H9 (cell line): ENCODE results near the gene POLN. TPM values are rescaled to one million over a fixed set of nuclear protein-coding genes. Genes with fewer than 3 reads are reported as not detected.
A peak's percentile ranks its signal among the peaks of the same experiment; 100 is the strongest.

Experiments
- DNase-seq: peaks from one replicate; pipeline ENCODE4 v3.0.0-alpha.2; 2017
- H2AFZ ChIP-seq: one replicate; pipeline ENCODE4 v1.6.1; 2013; ENCODE audit warnings: mild to moderate bottlenecking, low read length, control low read depth, moderate library complexity
- H2AK5ac ChIP-seq: 2 replicates; pipeline ENCODE4 v1.6.1; 2013; ENCODE audit warnings: low read length, control low read depth, mixed read lengths; ENCODE audit not compliant: insufficient read length
- H2BK120ac ChIP-seq: one replicate; pipeline ENCODE4 v1.6.1; 2013; ENCODE audit warnings: low read depth, mild to moderate bottlenecking, low read length, control low read depth, inconsistent platforms; ENCODE audit not compliant: poor library complexity, severe bottlenecking
- H2BK12ac ChIP-seq: 2 replicates; pipeline ENCODE4 v1.6.1; 2013; ENCODE audit warnings: low read length, control low read depth, mixed read lengths, low read depth; ENCODE audit not compliant: insufficient read length
- H2BK15ac ChIP-seq: 2 replicates; pipeline ENCODE4 v1.6.1; 2013; ENCODE audit warnings: low read depth, low read length, control low read depth
- H2BK20ac ChIP-seq: one replicate; pipeline ENCODE4 v1.6.1; 2013; ENCODE audit warnings: low read depth, mild to moderate bottlenecking, low read length, control low read depth, inconsistent platforms; ENCODE audit not compliant: poor library complexity, severe bottlenecking
- H2BK5ac ChIP-seq: 2 replicates; pipeline ENCODE4 v1.6.1; 2013; ENCODE audit warnings: low read length, control low read depth, mixed read lengths; ENCODE audit not compliant: insufficient read length
- H3K14ac ChIP-seq: 2 replicates; pipeline ENCODE4 v1.6.1; 2013; ENCODE audit warnings: low read length, control low read depth; ENCODE audit not compliant: insufficient read depth
- H3K18ac ChIP-seq: 2 replicates; pipeline ENCODE4 v1.6.1; 2013; ENCODE audit warnings: low read depth, mild to moderate bottlenecking, mixed read lengths, low read length, control low read depth; ENCODE audit not compliant: insufficient read length
- H3K23ac ChIP-seq: 2 replicates; pipeline ENCODE4 v1.6.1; 2013; ENCODE audit warnings: low read length, control low read depth, mixed read lengths, low read depth; ENCODE audit not compliant: insufficient read length
- H3K23me2 ChIP-seq: 2 replicates; pipeline ENCODE4 v1.6.1; 2013; ENCODE audit warnings: low read depth, mild to moderate bottlenecking, mixed read lengths, low read length, control low read depth; ENCODE audit not compliant: insufficient read length, poor library complexity, severe bottlenecking
- H3K27ac ChIP-seq: 2 replicates; pipeline ENCODE4 v1.5.1; 2013; ENCODE audit warnings: low read length, control low read depth, mixed read lengths, low read depth; ENCODE audit not compliant: insufficient read length
- H3K27me3 ChIP-seq: 2 replicates; pipeline ENCODE4 v1.6.1; 2013; ENCODE audit warnings: low read length, control low read depth, inconsistent platforms; ENCODE audit not compliant: insufficient read depth
- H3K4ac ChIP-seq: 2 replicates; pipeline ENCODE4 v1.6.1; 2013; ENCODE audit warnings: low read depth, mild to moderate bottlenecking, control low read depth, inconsistent platforms, low read length, moderate library complexity
- H3K4me1 ChIP-seq: 2 replicates; pipeline ENCODE4 v1.6.1; 2013; ENCODE audit warnings: low read length, control low read depth, inconsistent platforms; ENCODE audit not compliant: insufficient read depth
- H3K4me2 ChIP-seq: 2 replicates; pipeline ENCODE4 v1.6.1; 2013; ENCODE audit warnings: low read length, control low read depth, mixed read lengths; ENCODE audit not compliant: insufficient read length, insufficient read depth
- H3K56ac ChIP-seq: 2 replicates; pipeline ENCODE4 v1.6.1; 2013; ENCODE audit warnings: low read depth, mild to moderate bottlenecking, mixed read lengths, low read length, control low read depth; ENCODE audit not compliant: insufficient read length
- H3K79me1 ChIP-seq: 2 replicates; pipeline ENCODE4 v1.6.1; 2013; ENCODE audit warnings: low read depth, mild to moderate bottlenecking, moderate library complexity, low read length, control low read depth, inconsistent platforms; ENCODE audit not compliant: insufficient read depth, poor library complexity, severe bottlenecking
- H3K79me2 ChIP-seq: 2 replicates; pipeline ENCODE4 v1.6.1; 2013; ENCODE audit warnings: low read length, control low read depth, inconsistent platforms; ENCODE audit not compliant: insufficient read depth
- H3K9ac ChIP-seq: 2 replicates; pipeline ENCODE4 v1.6.1; 2013; ENCODE audit warnings: low read length, control low read depth, mixed read lengths; ENCODE audit not compliant: insufficient read length; ENCODE audit errors: extremely low read depth
- H3K9me3 ChIP-seq: one replicate; pipeline ENCODE4 v1.6.1; 2013; ENCODE audit warnings: low read depth, low read length, inconsistent platforms; ENCODE audit not compliant: control insufficient read depth
- H3T11ph ChIP-seq: one replicate; pipeline ENCODE4 v1.6.1; 2013; ENCODE audit warnings: mild to moderate bottlenecking, low read length, control low read depth, inconsistent platforms
- H4K20me1 ChIP-seq: one replicate; pipeline ENCODE4 v1.6.1; 2013; ENCODE audit not compliant: control insufficient read depth, insufficient read length, insufficient read depth
- H4K5ac ChIP-seq: 2 replicates; pipeline ENCODE4 v1.6.1; 2013; ENCODE audit warnings: low read depth, mild to moderate bottlenecking, mixed read lengths, low read length, control low read depth; ENCODE audit not compliant: insufficient read length
- H4K8ac ChIP-seq: replicated peaks from 2 replicates; pipeline ENCODE4 v1.6.1; 2013; ENCODE audit warnings: low read length, control low read depth, mixed read lengths, low read depth; ENCODE audit not compliant: insufficient read length
- H4K91ac ChIP-seq: 2 replicates; pipeline ENCODE4 v1.6.1; 2013; ENCODE audit warnings: low read depth, mild to moderate bottlenecking, moderate library complexity, mixed read lengths, low read length, control low read depth; ENCODE audit not compliant: insufficient read length
- H3K27ac Mint-ChIP-seq, 3 experiments: 2 replicates in 2 of 3; 3 replicates in 1 of 3; pipeline ENCODE4 v1.8.0; 2020 to 2021; ENCODE audit warnings: mixed read lengths in 3 of 3, mild to moderate bottlenecking in 1 of 3, moderate library complexity in 1 of 3
- H3K27me3 Mint-ChIP-seq: 2 replicates; pipeline ENCODE4 v1.8.0; 2021; ENCODE audit warnings: low read depth, mild to moderate bottlenecking, moderate library complexity, mixed read lengths
- H3K36me3 Mint-ChIP-seq, 3 experiments: 2 replicates in 2 of 3; 3 replicates in 1 of 3; pipeline ENCODE4 v1.8.0; 2020 to 2021; ENCODE audit warnings: low read depth in 3 of 3, mixed read lengths in 3 of 3; ENCODE audit not compliant: insufficient read depth in 1 of 3
- H3K4me1 Mint-ChIP-seq, 2 experiments: 2 replicates each; pipeline ENCODE4 v1.8.0; 2020; ENCODE audit warnings: mixed read lengths in 2 of 2
- H3K4me3 Mint-ChIP-seq, 2 experiments: 2 replicates in 1 of 2; 3 replicates in 1 of 2; pipeline ENCODE4 v1.8.0; 2020 to 2021; ENCODE audit warnings: mild to moderate bottlenecking in 2 of 2, mixed read lengths in 2 of 2, moderate library complexity in 1 of 2
- H3K9me3 Mint-ChIP-seq, 2 experiments: 2 replicates in 1 of 2; 3 replicates in 1 of 2; pipeline ENCODE4 v1.8.0; 2020; ENCODE audit warnings: mild to moderate bottlenecking in 2 of 2, mixed read lengths in 2 of 2, moderate library complexity in 1 of 2
- CTCF ChIP-seq: fragments of 200-600 bp; sonication (generic); conservative IDR thresholded peaks from 3 replicates; pipeline ENCODE4 v1.8.0; 2021; ENCODE audit warnings: antibody characterized with exemption, mild to moderate bottlenecking
- WGBS: extraction: QIAGEN DNeasy Blood & Tissue Kit; methylation state at CpG from one replicate; pipeline ENCODE4 v1.1.7; 2013; ENCODE audit warnings: missing lambda C conversion rate, low lambda C conversion rate, mixed read lengths; ENCODE audit not compliant: insufficient read length; ENCODE audit errors: extremely low coverage; 5-methylcytosine and 5-hydroxymethylcytosine counted together
- total RNA-seq: library from RNA; stranded (reverse); gene quantifications from 2 replicates; pipeline ENCODE4 v1.2.1, GENCODE V29; 2021

POLN gene
- total RNA-seq, 1 experiment from 2014 or later: 0.74 TPM

- DNase-seq: no peak
- Histone ChIP-seq H3K4me2 (no peak overlapping the region), H3K4ac (no peak overlapping the region), H3K14ac (no peak overlapping the region; the same call in 1 of the 2 replicates), H3K4me1 (no peaks in the 10 kb centered on the region), H3K27ac (no peak overlapping the region), H4K91ac (no peak overlapping the region), H3K56ac (no peak overlapping the region), H2AK5ac (no peak overlapping the region), H2AFZ (no peak overlapping the region), H3T11ph (no peak overlapping the region), H3K9me3 (no peaks in the 10 kb centered on the region), H2BK15ac (no peak overlapping the region), H2BK20ac (no peak overlapping the region), H3K23me2 (no peaks in the 10 kb centered on the region), H3K23ac (no peak overlapping the region), H2BK120ac (no peak overlapping the region), H4K5ac (no peak overlapping the region), H3K79me2 (no peaks in the 10 kb centered on the region), H3K79me1 (no peaks in the 10 kb centered on the region), H4K8ac (no peak overlapping the region), H2BK5ac (no peak overlapping the region), H4K20me1 (no peaks in the 10 kb centered on the region), H3K9ac (no peak overlapping the region), H2BK12ac (no peak overlapping the region), H3K27me3 (no peaks in the 10 kb centered on the region), H3K18ac (no peak overlapping the region)
- Mint-ChIP-seq H3K27ac (peak overlapping the region in 1 of 3 experiments; percentile 42; a peak in 1 of 7 replicates), H3K36me3 (no peaks in the 10 kb centered on the region; a peak in 1 of 7 replicates), H3K4me3 (no peak overlapping the region), H3K4me1 (peaks cover 0 to 5% of the 10 kb centered on the region in 2 experiments; a peak in 3 of 4 replicates), H3K9me3 (no peaks in the 10 kb centered on the region; a peak in 2 of 5 replicates), H3K27me3 (peaks cover 9% of the 10 kb centered on the region)
- TF ChIP-seq CTCF: no peak
- WGBS: no CpG with 5 or more reads among the region's 6 CpGs
Measured at GRCh38 chr4:2125831-2126230, 116.1 kb downstream of the POLN start.
